KMS-11 (cell line): ENCODE measurements around the gene KNCN.

Experiments used
- H2AFZ ChIP-seq: fragments of 200-600 bp; sonication (generic); 2 replicates; pipeline ENCODE4 v1.6.1; 2016; ENCODE audit warnings: antibody characterized with exemption, mixed run types, low read depth
- H3K27ac ChIP-seq: fragments of 200-600 bp; sonication (generic); 2 replicates; pipeline ENCODE4 v1.6.1; 2016; ENCODE audit warnings: mild to moderate bottlenecking, mixed run types
- H3K27me3 ChIP-seq: fragments of 200-600 bp; sonication (generic); 2 replicates; pipeline ENCODE4 v1.6.1; 2017; ENCODE audit warnings: mild to moderate bottlenecking, low read depth, mixed run types, moderate library complexity; ENCODE audit not compliant: insufficient read depth
- H3K36me3 ChIP-seq: fragments of 200-600 bp; sonication (generic); 2 replicates; pipeline ENCODE4 v1.6.1; 2017; ENCODE audit warnings: mild to moderate bottlenecking, mixed run types; ENCODE audit not compliant: insufficient read depth
- H3K4me1 ChIP-seq: fragments of 200-600 bp; sonication (generic); 2 replicates; pipeline ENCODE4 v1.6.1; 2016; ENCODE audit warnings: mild to moderate bottlenecking, low read depth, mixed run types; ENCODE audit not compliant: poor library complexity, severe bottlenecking
- H3K4me2 ChIP-seq: fragments of 200-600 bp; sonication (generic); 2 replicates; pipeline ENCODE4 v1.7.0; 2016; ENCODE audit warnings: mild to moderate bottlenecking, mixed run types
- H3K4me3 ChIP-seq: fragments of 200-600 bp; sonication (generic); IDR thresholded peaks from 2 replicates; pipeline ENCODE4 v1.6.1; 2017; ENCODE audit warnings: low read depth, low read length, mixed read lengths; ENCODE audit not compliant: insufficient read depth
- H3K79me2 ChIP-seq: fragments of 200-600 bp; sonication (generic); 2 replicates; pipeline ENCODE4 v1.6.1; 2016; ENCODE audit warnings: low read depth, mixed run types; ENCODE audit not compliant: insufficient read depth
- H3K9ac ChIP-seq: fragments of 200-600 bp; sonication (generic); 2 replicates; pipeline ENCODE4 v1.6.1; 2016; ENCODE audit warnings: mild to moderate bottlenecking, mixed run types
- H4K20me1 ChIP-seq: fragments of 200-600 bp; sonication (generic); 2 replicates; pipeline ENCODE4 v1.6.1; 2016; ENCODE audit warnings: mild to moderate bottlenecking, mixed run types; ENCODE audit not compliant: insufficient read depth
- CTCF ChIP-seq: fragments of 200-600 bp; sonication (generic); conservative IDR thresholded peaks from 2 replicates; pipeline ENCODE4 v1.6.1; 2017; ENCODE audit warnings: low read depth, mild to moderate bottlenecking, antibody characterized with exemption, low read length, moderate library complexity, mixed read lengths

KNCN gene

DNA sequence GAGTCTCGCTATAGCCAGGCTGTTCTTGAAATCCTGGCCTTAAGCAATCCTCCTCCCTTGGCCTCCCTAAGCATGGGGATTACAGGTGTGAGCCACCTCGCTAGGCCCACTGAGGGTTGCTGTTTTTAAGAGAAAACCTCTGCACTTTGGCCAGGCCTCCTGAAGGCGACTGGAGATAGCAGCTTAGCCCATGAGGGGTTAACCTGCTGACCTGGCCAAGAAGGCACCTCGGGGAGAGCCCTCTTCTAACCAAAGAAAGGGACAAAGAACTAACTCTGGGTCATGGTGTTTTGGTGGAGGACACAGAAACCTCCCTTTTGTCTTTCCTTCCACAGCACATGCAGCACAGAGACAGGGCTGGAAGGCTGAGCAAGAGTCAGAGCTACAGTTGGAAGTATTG, 17.7 kb upstream of the KNCN start:
- no peak overlapping the region for H3K4me3 ChIP-seq
- TF ChIP-seq CTCF, result no peak
- H3K36me3 ChIP-seq, result no peaks in the 10 kb centered on the region
- H3K4me1 ChIP-seq, result no peaks in the 10 kb centered on the region
- no peak overlapping the region for H3K9ac ChIP-seq
- H3K27ac ChIP-seq, result no peak overlapping the region
- H2AFZ ChIP-seq, result no peak overlapping the region
- H4K20me1 ChIP-seq, result no peaks in the 10 kb centered on the region
- H3K4me2 ChIP-seq, result no peak overlapping the region
- no peaks in the 10 kb centered on the region for H3K27me3 ChIP-seq
- no peaks in the 10 kb centered on the region for H3K79me2 ChIP-seq

GRCh38 chr1:46568461-46568891, 17.0 kb upstream of the KNCN start:
- H3K4me3 ChIP-seq, result no peak overlapping the region
- TF ChIP-seq CTCF, result no peak
- H3K79me2 ChIP-seq, result no peaks in the 10 kb centered on the region
- no peak overlapping the region for H2AFZ ChIP-seq
- no peaks in the 10 kb centered on the region for H3K4me1 ChIP-seq
- H3K36me3 ChIP-seq, result no peaks in the 10 kb centered on the region
- no peaks in the 10 kb centered on the region for H4K20me1 ChIP-seq
- no peaks in the 10 kb centered on the region for H3K27me3 ChIP-seq
- no peak overlapping the region for H3K4me2 ChIP-seq
- no peak overlapping the region for H3K27ac ChIP-seq
- no peak overlapping the region for H3K9ac ChIP-seq

DNA sequence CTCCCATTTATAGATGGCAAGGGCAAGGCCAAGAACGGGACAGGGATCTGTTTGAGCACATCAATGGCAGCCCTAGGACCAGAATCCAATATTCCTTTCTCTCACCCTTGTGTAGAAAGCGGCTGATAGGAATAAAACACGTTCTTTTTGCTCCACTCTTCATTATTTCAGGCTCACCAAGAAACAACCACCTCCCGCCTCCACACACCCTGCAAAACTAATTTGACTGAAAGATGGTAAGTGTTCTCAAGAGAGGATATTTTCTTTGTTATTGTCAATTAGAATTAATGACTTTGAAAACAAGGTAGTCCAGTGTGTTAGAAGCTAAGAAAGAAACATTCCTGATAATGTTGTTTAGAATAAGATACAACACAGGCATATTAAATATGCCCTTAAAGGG, 11.9 kb upstream of the KNCN start:
- Histone ChIP-seq H2AFZ (no peak overlapping the region), H3K4me3 (no peak overlapping the region), H3K4me1 (no peaks in the 10 kb centered on the region), H4K20me1 (no peaks in the 10 kb centered on the region), H3K36me3 (no peaks in the 10 kb centered on the region), H3K27ac (no peak overlapping the region), H3K27me3 (no peaks in the 10 kb centered on the region), H3K9ac (no peak overlapping the region), H3K79me2 (no peaks in the 10 kb centered on the region), H3K4me2 (no peak overlapping the region)
- no peak for TF ChIP-seq CTCF

- no peak overlapping the region for H3K4me3 ChIP-seq
- H3K9ac ChIP-seq, result no peak overlapping the region
- H3K36me3 ChIP-seq, result no peaks in the 10 kb centered on the region
- H3K79me2 ChIP-seq, result no peaks in the 10 kb centered on the region
- no peak overlapping the region for H3K4me2 ChIP-seq
- H3K27ac ChIP-seq, result no peak overlapping the region
- TF ChIP-seq CTCF, result no peak
- H3K4me1 ChIP-seq, result no peaks in the 10 kb centered on the region
- H4K20me1 ChIP-seq, result no peaks in the 10 kb centered on the region
- H2AFZ ChIP-seq, result no peak overlapping the region
- H3K27me3 ChIP-seq, result no peaks in the 10 kb centered on the region
Measured at GRCh38 chr1:46562498-46562897, 11.1 kb upstream of the KNCN start.

- TF ChIP-seq CTCF, result no peak
- no peak overlapping the region for H3K27ac ChIP-seq
- H3K4me3 ChIP-seq, result no peak overlapping the region
- no peak overlapping the region for H3K9ac ChIP-seq
- no peak overlapping the region for H2AFZ ChIP-seq
- no peak overlapping the region for H3K4me2 ChIP-seq
- H3K36me3 ChIP-seq, result no peaks in the 10 kb centered on the region
- no peaks in the 10 kb centered on the region for H3K79me2 ChIP-seq
- H3K4me1 ChIP-seq, result no peaks in the 10 kb centered on the region
- no peaks in the 10 kb centered on the region for H3K27me3 ChIP-seq
- H4K20me1 ChIP-seq, result no peaks in the 10 kb centered on the region
Measured at GRCh38 chr1:46558966-46559365, 7.5 kb upstream of the KNCN start.
